HL-60 (cell line): ENCODE data around the gene BTNL3.

Experiments
- CTCF ChIP-seq: IDR thresholded peaks from one replicate; pipeline ENCODE4 v1.5.1; 2011; ENCODE audit warnings: low read length, control low read depth, inconsistent platforms; ENCODE audit not compliant: insufficient read depth
- GABPA ChIP-seq: IDR thresholded peaks from 2 replicates; pipeline ENCODE4 v1.6.1; 2012; ENCODE audit warnings: low read depth
- POLR2AphosphoS5 ChIP-seq: IDR thresholded peaks from 2 replicates; pipeline ENCODE4 v1.6.1; 2012; ENCODE audit warnings: low read depth
- REST ChIP-seq: IDR thresholded peaks from 2 replicates; pipeline ENCODE4 v1.6.1; 2012; ENCODE audit warnings: low read depth; ENCODE audit not compliant: insufficient replicate concordance
- SPI1 ChIP-seq: IDR thresholded peaks from 2 replicates; pipeline ENCODE4 v1.6.1; 2012; ENCODE audit warnings: low read depth, mild to moderate bottlenecking, borderline replicate concordance

GRCh38 chr5:181028032-181028819 lies 39.6 kb downstream of the BTNL3 start:
- TF ChIP-seq CTCF (no peak), POLR2AphosphoS5 (no peak), REST (no peak), SPI1 (no peak), GABPA (no peak)
